HCT116 (cell line): ENCODE data around the gene LRRC71. TPM values are rescaled to one million over a fixed set of nuclear protein-coding genes. Genes with fewer than 3 reads are reported as not detected.

Experiments
- ATAC-seq: fragments of 200-7000 bp; cut with Tn5 transposase; 2 replicates; pipeline ENCODE4 v1.9.1; 2020; ENCODE audit warnings: mild to moderate bottlenecking, moderate library complexity
- BruUV-seq: library from RNA; stranded (reverse); fragments of 400-500 nt; replicated peaks from 2 replicates; lab custom pipeline; 2021; lab: Mats Ljungman, UMichigan
- CTCF ChIA-PET: fragments of 300-600 bp; sonication (Branson Sonifier 250); formaldehyde crosslinking; loops from one replicate; lab custom pipeline; 2021; ENCODE audit warnings: antibody characterized with exemption; lab: Charles Lee
- POLR2A ChIA-PET: fragments of 300-600, 350-600 bp; sonication (Branson Sonifier 250); formaldehyde crosslinking; loops from one replicate; lab custom pipeline; 2021; ENCODE audit warnings: antibody characterized with exemption; lab: Charles Lee
- RAD21 ChIA-PET, 2 experiments: fragments of 300-600 bp; sonication (Branson Sonifier 250); formaldehyde crosslinking; loops; one replicate each; lab custom pipeline; 2023; ENCODE audit warnings: low total read pairs in 2 of 2; ENCODE audit not compliant: uncharacterized antibody in 2 of 2, unreplicated experiment in 2 of 2, low non-redundant PET in 1 of 2; lab: Charles Lee
- DNase-seq: peaks from one replicate; pipeline ENCODE4 v3.0.0-alpha.2; 2010; ENCODE audit warnings: low read depth, low spot score
- H2AFZ ChIP-seq: fragments of 200-600 bp; shearing (Covaris generic), sonication (generic); 2 replicates; pipeline ENCODE4 v1.6.1; 2017; ENCODE audit warnings: low read depth, mixed run types, mixed read lengths, antibody characterized with exemption, low read length; ENCODE audit not compliant: poor library complexity, severe bottlenecking
- H3K27ac ChIP-seq: 2 replicates; pipeline ENCODE4 v1.5.1; 2012; ENCODE audit warnings: low read depth, low read length
- H3K27me3 ChIP-seq: fragments of 200-600 bp; sonication (generic); 2 replicates; pipeline ENCODE4 v1.6.1; 2016; ENCODE audit warnings: mixed run types, low read length, mixed read lengths; ENCODE audit not compliant: insufficient read depth
- H3K36me3 ChIP-seq, 2 experiments: fragments of 200-500 bp in 1 of 2; fragments of 200-600 bp in 1 of 2; sonication (Bioruptor generic) in 1 of 2; sonication (generic) in 1 of 2; 2 replicates each; pipeline versions ENCODE4 v1.5.1 to v1.6.1; 2014 to 2016; ENCODE audit warnings: low read length in 2 of 2, inconsistent platforms in 1 of 2, mixed read lengths in 1 of 2, mixed run types in 1 of 2; ENCODE audit not compliant: insufficient read depth in 2 of 2, control insufficient read depth in 1 of 2
- H3K4me1 ChIP-seq, 2 experiments: fragments of 200-600 bp in 1 of 2; sonication (generic) in 1 of 2; 2 replicates each; pipeline versions ENCODE4 v1.5.1 to v1.6.1; 2012 to 2017; ENCODE audit warnings: low read length in 2 of 2, inconsistent platforms in 1 of 2, mild to moderate bottlenecking in 1 of 2, mixed read lengths in 1 of 2, mixed run types in 1 of 2, moderate library complexity in 1 of 2; ENCODE audit not compliant: insufficient read depth in 2 of 2, control insufficient read depth in 1 of 2
- H3K4me2 ChIP-seq: fragments of 200-600 bp; sonication (generic); 2 replicates; pipeline ENCODE4 v1.6.1; 2017; ENCODE audit warnings: mixed run types, low read length, mixed read lengths
- H3K4me3 ChIP-seq, 2 experiments: fragments of 200-600 bp in 1 of 2; sonication (generic) in 1 of 2; replicated peaks in 1 of 2; 2 replicates each; pipeline ENCODE4 v1.5.1; 2011 to 2016; ENCODE audit warnings: low read length in 2 of 2, control low read depth in 1 of 2, low read depth in 1 of 2, mild to moderate bottlenecking in 1 of 2, mixed read lengths in 1 of 2, mixed run types in 1 of 2
- H3K79me2 ChIP-seq: fragments of 200-600 bp; sonication (generic); 2 replicates; pipeline ENCODE4 v1.6.1; 2017; ENCODE audit warnings: mild to moderate bottlenecking, mixed run types, low read length, moderate library complexity, mixed read lengths; ENCODE audit not compliant: insufficient read depth
- H3K9ac ChIP-seq: fragments of 200-600 bp; sonication (generic); 2 replicates; pipeline ENCODE4 v1.6.1; 2016; ENCODE audit warnings: low read length, mixed read lengths
- H3K9me2 ChIP-seq: fragments of 200-600 bp; sonication (generic), shearing (Covaris generic); 2 replicates; pipeline ENCODE4 v1.6.1; 2017; ENCODE audit warnings: mixed run types, mild to moderate bottlenecking, moderate library complexity; ENCODE audit not compliant: insufficient read depth
- H3K9me3 ChIP-seq, 2 experiments: fragments of 200-500 bp in 1 of 2; fragments of 200-600 bp in 1 of 2; sonication (Bioruptor generic) in 1 of 2; sonication (generic) in 1 of 2; 2 replicates each; pipeline ENCODE4 v1.6.1; 2014 to 2017; ENCODE audit warnings: low read length in 2 of 2, mixed read lengths in 2 of 2, inconsistent platforms in 1 of 2, low read depth in 1 of 2, mild to moderate bottlenecking in 1 of 2, mixed run types in 1 of 2, moderate library complexity in 1 of 2; ENCODE audit not compliant: control insufficient read depth in 1 of 2, insufficient read depth in 1 of 2
- H4K20me1 ChIP-seq: fragments of 200-600 bp; sonication (generic), shearing (Covaris generic); 2 replicates; pipeline ENCODE4 v1.6.1; 2017; ENCODE audit warnings: mixed run types, mild to moderate bottlenecking, moderate library complexity; ENCODE audit not compliant: insufficient read depth
- CEBPB ChIP-seq: IDR thresholded peaks from 2 replicates; pipeline ENCODE4 v1.6.1; 2012; ENCODE audit warnings: low read depth
- CTCF ChIP-seq, 3 experiments: fragments of 200-600 bp in 1 of 3; sonication (generic) in 1 of 3; IDR thresholded peaks in 2 of 3; conservative IDR thresholded peaks in 1 of 3; 2 replicates each; pipeline ENCODE4 v1.5.1; 2012 to 2017; ENCODE audit warnings: low read depth in 2 of 3, low read length in 2 of 3, antibody characterized with exemption in 1 of 3, borderline replicate concordance in 1 of 3, control low read depth in 1 of 3, mild to moderate bottlenecking in 1 of 3, mixed read lengths in 1 of 3, mixed run types in 1 of 3, moderate library complexity in 1 of 3; ENCODE audit not compliant: insufficient read depth in 1 of 3
- ELF1 ChIP-seq: IDR thresholded peaks from 2 replicates; pipeline ENCODE4 v1.6.1; 2012; ENCODE audit warnings: low read depth, borderline replicate concordance
- POLR2AphosphoS5 ChIP-seq: IDR thresholded peaks from 2 replicates; pipeline ENCODE4 v1.6.1; 2011; ENCODE audit warnings: mild to moderate bottlenecking, low read depth, low read length, moderate library complexity
- SIN3A ChIP-seq: IDR thresholded peaks from 2 replicates; pipeline ENCODE4 v1.6.1; 2012; ENCODE audit warnings: low read depth
- SRF ChIP-seq: IDR thresholded peaks from 2 replicates; pipeline ENCODE4 v1.6.1; 2012; ENCODE audit warnings: low read depth
- TCF7L2 ChIP-seq: IDR thresholded peaks from 2 replicates; pipeline ENCODE4 v1.7.0; 2011; ENCODE audit warnings: borderline replicate concordance, inconsistent platforms; ENCODE audit not compliant: insufficient read depth, insufficient read length; ENCODE audit errors: extremely low read depth
- YY1 ChIP-seq: IDR thresholded peaks from 2 replicates; pipeline ENCODE4 v1.6.1; 2011; ENCODE audit warnings: low read length, low read depth, moderate library complexity, mild to moderate bottlenecking; ENCODE audit not compliant: insufficient replicate concordance; ENCODE audit errors: extremely low read depth
- intact Hi-C: fragments of 100-400 bp; cut with micrococcal nuclease; formaldehyde crosslinking; loops from 2 replicates; pipeline ENCODE4 v1.10.0; 2022
- total RNA-seq: library from RNA; stranded (reverse); gene quantifications from one replicate; pipeline ENCODE4 v1.2.1, GENCODE V29; 2021; ENCODE audit not compliant: unreplicated experiment

The LRRC71 gene
- total RNA-seq, 1 experiment from 2014 or later = not detected

GRCh38 chr1:156948708-156949107 is 28.3 kb downstream of the LRRC71 start:
- Histone ChIP-seq H3K27me3 (no peaks in the 10 kb centered on the region), H3K4me2 (no peak overlapping the region), H4K20me1 (no peaks in the 10 kb centered on the region), H3K4me3 (no peak overlapping the region), H3K9me3 (no peaks in the 10 kb centered on the region), H3K9ac (no peak overlapping the region), H3K27ac (no peak overlapping the region), H3K4me1 (peaks cover 0 to 7% of the 10 kb centered on the region in 2 experiments; a peak in 1 of 4 replicates), H2AFZ (no peak overlapping the region), H3K36me3 (peaks cover 23 to 32% of the 10 kb centered on the region in 2 experiments), H3K9me2 (no peaks in the 10 kb centered on the region), H3K79me2 (no peaks in the 10 kb centered on the region)
- no TSS peak for BruUV-seq
- ChIA-PET POLR2A (no interaction called here), CTCF (interaction anchor here (1.1 kb wide), 1 partner anchor 21 kb away, joined by 3 read pairs; no protein-coding TSS in a partner anchor), RAD21 (no interaction called here)
- DNase-seq (no peak), ATAC-seq (peak; percentile 73)
- intact Hi-C loops = no loop called here
- TF ChIP-seq CTCF (IDR thresholded peaks at IDR 0.05 in 2 of 3, conservative IDR thresholded peaks at IDR 0.05 in 1 of 3; ENCODE audit: borderline replicate concordance in 1 of 3, insufficient read depth in 1 of 3, low read depth in 2 of 3, low read length in 2 of 3) (peak in 2 of 3 experiments; percentile 48 to 53; a peak in 4 of 6 replicates), CEBPB (no peak)

- H3K27ac ChIP-seq = no peak overlapping the region
- peaks cover 0 to 7% of the 10 kb centered on the region in 2 experiments; a peak in 1 of 4 replicates for H3K4me1 ChIP-seq
- TF ChIP-seq POLR2AphosphoS5 (no peak), SIN3A (no peak), SRF (no peak), ELF1 (no peak), TCF7L2 (no peak), YY1 (no peak)
- no peaks in the 10 kb centered on the region for H3K9me2 ChIP-seq
- no peak overlapping the region for H3K4me2 ChIP-seq
- H3K9me3 ChIP-seq = no peaks in the 10 kb centered on the region
- POLR2A ChIA-PET = no interaction called here
- no peak overlapping the region for H3K4me3 ChIP-seq
- H2AFZ ChIP-seq = no peak overlapping the region
- H4K20me1 ChIP-seq = no peaks in the 10 kb centered on the region
- no peak overlapping the region for H3K9ac ChIP-seq
- ATAC-seq = no peak
- H3K79me2 ChIP-seq = no peaks in the 10 kb centered on the region
- no peak for DNase-seq
- CTCF ChIA-PET = interaction anchor here (1.1 kb wide), 1 partner anchor 21 kb away, joined by 3 read pairs; no protein-coding TSS in a partner anchor
- H3K36me3 ChIP-seq = peaks cover 20 to 32% of the 10 kb centered on the region in 2 experiments
- intact Hi-C loops = no loop called here
- RAD21 ChIA-PET = no interaction called here
- no peaks in the 10 kb centered on the region for H3K27me3 ChIP-seq
- no TSS peak for BruUV-seq
These were observed 28.7 kb downstream of the LRRC71 start for GRCh38 chr1:156949127-156949526.
